GM18861 (cell line): ENCODE data around the gene PTTG1.
A peak's percentile ranks its signal among the peaks of the same experiment; 100 is the strongest.

Experiments used
- ATAC-seq: cut with Tn5 transposase; IDR thresholded peaks from one replicate; pipeline ENCODE4 v1.9.1; 2021; ENCODE audit not compliant: unreplicated experiment

The PTTG1 gene

GRCh38 chr5:160452036-160452435 lies 30.4 kb downstream of the PTTG1 start:
- ATAC-seq: no peak

- ATAC-seq: no peak
Measured at GRCh38 chr5:160452795-160453194, 31.1 kb downstream of the PTTG1 start.

- no peak for ATAC-seq
Measured at GRCh38 chr5:160453751-160454150, 32.1 kb downstream of the PTTG1 start.

- no peak for ATAC-seq
Measured at GRCh38 chr5:160455600-160455999, 33.9 kb downstream of the PTTG1 start.

GRCh38 chr5:160456480-160457177 lies 35.0 kb downstream of the PTTG1 start:
- no peak for ATAC-seq

- no peak for ATAC-seq
Measured at GRCh38 chr5:160457252-160457651, 35.6 kb downstream of the PTTG1 start.

GRCh38 chr5:160458806-160459800 lies 37.4 kb downstream of the PTTG1 start:
- peak; percentile 83 for ATAC-seq

GRCh38 chr5:160460377-160461049 lies 38.9 kb downstream of the PTTG1 start:
- no peak for ATAC-seq

GRCh38 chr5:160461378-160461777 lies 39.7 kb downstream of the PTTG1 start:
- no peak for ATAC-seq

GRCh38 chr5:160462167-160462566 lies 40.5 kb downstream of the PTTG1 start:
- ATAC-seq: peak; percentile 36

- no peak for ATAC-seq
Measured at GRCh38 chr5:160463227-160463626, 41.6 kb downstream of the PTTG1 start.

- ATAC-seq: no peak
Measured at GRCh38 chr5:160463740-160464465, 42.2 kb downstream of the PTTG1 start.

- ATAC-seq: no peak
Measured at GRCh38 chr5:160464466-160464797, 42.8 kb downstream of the PTTG1 start.

- no peak for ATAC-seq
Measured at GRCh38 chr5:160466116-160466515, 44.5 kb downstream of the PTTG1 start.

GRCh38 chr5:160466889-160467554 lies 45.4 kb downstream of the PTTG1 start:
- no peak for ATAC-seq

GRCh38 chr5:160467555-160468362 lies 46.1 kb downstream of the PTTG1 start:
- ATAC-seq: peak; percentile 83

- no peak for ATAC-seq
Measured at GRCh38 chr5:160468363-160468975, 46.8 kb downstream of the PTTG1 start.

- no peak for ATAC-seq
Measured at GRCh38 chr5:160469156-160470144, 47.8 kb downstream of the PTTG1 start.
